GM12878 (cell line): ENCODE data around the gene SGK2. TPM values are rescaled to one million over a fixed set of nuclear protein-coding genes. Genes with fewer than 3 reads are reported as not detected.

ENCODE experiments used
- ATAC-seq: fragments of 200-7000 bp; cut with Tn5 transposase; 3 replicates; pipeline ENCODE4 v1.9.1; 2020; ENCODE audit warnings: mild to moderate bottlenecking, moderate library complexity
- BruUV-seq: library from RNA; stranded (reverse); fragments of 400-500 nt; replicated peaks from 2 replicates; lab custom pipeline; 2021; lab: Mats Ljungman, UMichigan
- CTCF ChIA-PET: fragments of 300-600 bp; sonication (Branson Sonifier 250); formaldehyde crosslinking; extraction: SDS; loops from one replicate; lab custom pipeline; 2021; ENCODE audit warnings: inconsistent platforms; lab: Yijun Ruan, JAX
- POLR2A ChIA-PET: fragments of 350-600 bp; formaldehyde crosslinking; extraction: SDS; loops from one replicate; lab custom pipeline; 2021; ENCODE audit warnings: inconsistent platforms; lab: Charles Lee
- RAD21 ChIA-PET: fragments of 300-600 bp; sonication (Branson Sonifier 250); formaldehyde crosslinking; loops from one replicate; lab custom pipeline; 2023; ENCODE audit warnings: antibody characterized with exemption; ENCODE audit not compliant: unreplicated experiment; lab: Charles Lee
- SMC1A ChIA-PET: fragments of 300-600 bp; sonication (Branson Sonifier 250); formaldehyde crosslinking; loops from one replicate; lab custom pipeline; 2023; ENCODE audit not compliant: unreplicated experiment, uncharacterized antibody; lab: Charles Lee
- DNase-seq: peaks from one replicate; pipeline ENCODE4 v3.0.0-alpha.2; 2011; ENCODE audit warnings: low read depth, low spot score
- FAIRE-seq: peaks from 3 replicates; lab custom pipeline; 2011; peaks lifted over from hg19 to GRCh38; lab: Jason Lieb, UNC
- H2AFZ ChIP-seq: 2 replicates; pipeline ENCODE4 v1.6.0; 2011; ENCODE audit warnings: low read depth, low read length, control low read depth; ENCODE audit not compliant: control insufficient read depth
- H3K27ac ChIP-seq: 2 replicates; pipeline ENCODE4 v1.5.1; 2011; ENCODE audit warnings: control low read depth; ENCODE audit not compliant: control insufficient read depth, insufficient read depth
- H3K27me3 ChIP-seq, 2 experiments: replicated peaks in 1 of 2; 2 replicates each; pipeline versions ENCODE4 v1.6.0 to v1.6.1; 2011; ENCODE audit warnings: low read length in 1 of 2; ENCODE audit not compliant: control insufficient read depth in 2 of 2, insufficient read depth in 2 of 2
- H3K36me3 ChIP-seq, 2 experiments: 2 replicates each; pipeline ENCODE4 v1.5.1; 2011; ENCODE audit warnings: low read length in 1 of 2; ENCODE audit not compliant: control insufficient read depth in 2 of 2, insufficient read depth in 2 of 2
- H3K4me1 ChIP-seq: 2 replicates; pipeline ENCODE4 v1.6.1; 2011; ENCODE audit warnings: mild to moderate bottlenecking, low read length, moderate library complexity, mixed read lengths; ENCODE audit not compliant: control insufficient read depth, insufficient read depth
- H3K4me2 ChIP-seq: 2 replicates; pipeline ENCODE4 v1.6.0; 2011; ENCODE audit warnings: control low read depth; ENCODE audit not compliant: control insufficient read depth, insufficient read depth
- H3K4me3 ChIP-seq: fragments of 200-600 bp; sonication (generic); 2 replicates; pipeline ENCODE4 v1.5.1; 2016
- H3K79me2 ChIP-seq: 2 replicates; pipeline ENCODE4 v1.6.0; 2011; ENCODE audit warnings: low read length; ENCODE audit not compliant: control insufficient read depth, insufficient read depth
- H3K9ac ChIP-seq: 2 replicates; pipeline ENCODE4 v1.8.0; 2011; ENCODE audit warnings: low read length, control low read depth, mixed read lengths; ENCODE audit not compliant: control insufficient read depth, insufficient read depth
- H3K9me3 ChIP-seq: replicated peaks from 3 replicates; pipeline ENCODE4 v1.5.1; 2011; ENCODE audit warnings: mild to moderate bottlenecking, low read length; ENCODE audit not compliant: control insufficient read depth, insufficient read depth
- H4K20me1 ChIP-seq: 2 replicates; pipeline ENCODE4 v1.6.0; 2011; ENCODE audit not compliant: control insufficient read depth, insufficient read depth
- DPF2 ChIP-seq: fragments of 450-650 bp; IDR thresholded peaks from 2 replicates; pipeline ENCODE4 v1.6.1; 2017; ENCODE audit warnings: mild to moderate bottlenecking
- MXI1 ChIP-seq: fragments of 150-350 bp; IDR thresholded peaks from 2 replicates; pipeline ENCODE4 v1.6.1; 2011; ENCODE audit warnings: low read depth, mild to moderate bottlenecking, inconsistent platforms, low read length, improper control_type of control experiment
- WGBS: methylation state at CpG from one replicate; pipeline ENCODE4 v1.1.6; 2016; ENCODE audit warnings: low lambda C conversion rate; ENCODE audit not compliant: insufficient replicate concordance, insufficient coverage; ENCODE audit errors: missing lambda C conversion rate; 5-methylcytosine and 5-hydroxymethylcytosine counted together
- in situ Hi-C: fragments of 300-500 bp; cut with MboI; formaldehyde crosslinking; loops from 9 replicates; pipeline ENCODE4 v1.14.3; 2018; ENCODE audit warnings: mixed read lengths
- intact Hi-C: fragments of 100-400 bp; cut with micrococcal nuclease; formaldehyde crosslinking; loops from one replicate; pipeline ENCODE4 v1.14.2; 2022; ENCODE audit not compliant: unreplicated experiment
- polyA plus RNA-seq, 11 experiments: library from polyadenylated mRNA; depleted of rRNA in 4 of 11; unstranded in 6 of 11; stranded (reverse) in 5 of 11; fragments of >200 nt; fragmentation: Nextera tagmentation in 4 of 11; fragmentation: Illumina TruSeq in 1 of 11; extraction: Ambion mirVana in 4 of 11; extraction: Trizol in 1 of 11; gene quantifications; 1 replicate in 1 of 11; 2 replicates in 10 of 11; pipeline versions ENCODE4 v1.2.1 to v1.2.3, GENCODE V29; 2011 to 2016; ENCODE audit warnings: inconsistent platforms in 2 of 11, missing spikeins in 2 of 11, low read depth in 1 of 11
- total RNA-seq, 4 experiments: library from RNA; depleted of rRNA in 3 of 4; stranded (reverse); fragments of >200 nt in 3 of 4; fragmentation: Illumina TruSeq in 1 of 4; extraction: Trizol in 1 of 4; gene quantifications; 2 replicates each; pipeline versions ENCODE4 v1.2.1 to v1.2.3, GENCODE V29; 2013 to 2021
- TF ChIP-seq, protein P1 (sequence below): fragments of 450-650 bp; IDR thresholded peaks from 2 replicates; pipeline ENCODE4 v1.6.1; 2018; ENCODE audit warnings: borderline replicate concordance, mild to moderate bottlenecking; ENCODE audit not compliant: partially characterized antibody

Gene SGK2
- total and polyA plus RNA-seq, 10 of the 15 experiments (the other 5 are each of a cell fraction or from before 2014, with no cell fraction given) = 0.04 to 0.96 (median 0.22) TPM; not detected in 3

DNA sequence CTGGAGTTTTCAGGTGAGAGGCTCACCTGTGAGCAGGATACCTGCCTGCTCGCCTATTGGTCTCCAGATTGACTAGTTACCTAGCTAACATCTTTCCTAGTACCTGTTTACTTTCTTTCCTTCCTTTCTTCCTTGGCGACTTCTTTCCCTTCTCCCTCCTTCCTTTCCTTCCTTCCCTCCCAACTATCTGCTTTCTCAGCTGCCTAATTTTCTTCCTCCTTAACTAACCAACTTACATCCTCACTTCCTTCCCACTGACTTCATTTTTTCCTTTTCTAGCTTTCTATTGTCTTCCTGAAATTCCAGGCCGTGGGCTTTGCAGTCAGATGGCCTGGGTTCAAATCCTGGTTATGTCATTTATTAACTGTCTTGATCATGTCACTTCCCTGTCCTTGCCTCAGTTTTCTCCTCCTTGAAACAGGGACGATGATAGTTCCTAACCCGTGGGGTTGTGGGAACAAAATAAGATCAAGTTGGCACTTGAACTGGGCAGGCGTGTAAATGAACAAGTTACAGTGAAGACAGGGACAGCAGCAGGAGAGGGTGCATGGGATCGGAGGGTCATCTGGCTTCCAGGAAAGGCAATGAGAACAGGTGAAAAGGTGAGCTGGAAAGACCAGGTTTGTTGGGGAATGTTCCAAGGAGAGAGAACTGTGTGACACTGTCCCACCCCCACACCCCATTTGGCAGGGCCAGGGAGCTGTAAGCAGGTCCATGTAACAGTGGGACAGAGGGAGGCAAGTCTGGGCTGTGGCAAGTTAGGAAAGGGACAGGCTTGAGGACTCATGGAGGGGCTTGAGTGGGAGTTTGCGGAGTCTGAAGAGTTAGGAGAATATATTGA, 540 bp downstream of the SGK2 start:
- 41% methylated on average over 8 of the region's 8 CpGs for WGBS
- no peaks in the 10 kb centered on the region for H3K4me1 ChIP-seq
- DNase-seq = no peak
- TF ChIP-seq, protein P1, sequence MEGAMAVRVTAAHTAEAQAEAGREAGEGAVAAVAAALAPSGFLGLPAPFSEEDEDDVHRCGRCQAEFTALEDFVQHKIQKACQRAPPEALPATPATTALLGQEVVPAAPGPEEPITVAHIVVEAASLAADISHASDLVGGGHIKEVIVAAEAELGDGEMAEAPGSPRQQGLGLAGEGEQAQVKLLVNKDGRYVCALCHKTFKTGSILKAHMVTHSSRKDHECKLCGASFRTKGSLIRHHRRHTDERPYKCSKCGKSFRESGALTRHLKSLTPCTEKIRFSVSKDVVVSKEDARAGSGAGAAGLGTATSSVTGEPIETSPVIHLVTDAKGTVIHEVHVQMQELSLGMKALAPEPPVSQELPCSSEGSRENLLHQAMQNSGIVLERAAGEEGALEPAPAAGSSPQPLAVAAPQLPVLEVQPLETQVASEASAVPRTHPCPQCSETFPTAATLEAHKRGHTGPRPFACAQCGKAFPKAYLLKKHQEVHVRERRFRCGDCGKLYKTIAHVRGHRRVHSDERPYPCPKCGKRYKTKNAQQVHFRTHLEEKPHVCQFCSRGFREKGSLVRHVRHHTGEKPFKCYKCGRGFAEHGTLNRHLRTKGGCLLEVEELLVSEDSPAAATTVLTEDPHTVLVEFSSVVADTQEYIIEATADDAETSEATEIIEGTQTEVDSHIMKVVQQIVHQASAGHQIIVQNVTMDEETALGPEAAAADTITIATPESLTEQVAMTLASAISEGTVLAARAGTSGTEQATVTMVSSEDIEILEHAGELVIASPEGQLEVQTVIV = peak; percentile 15
- TF ChIP-seq MXI1 (no peak), DPF2 (no peak)
- TF ChIP-seq, all 136 proteins: peak for 1
- in situ Hi-C loops (no loop called here), intact Hi-C loops (no loop called here)
- FAIRE-seq = no peak
- Histone ChIP-seq H3K27me3 (no peaks in the 10 kb centered on the region), H3K9ac (no peak overlapping the region), H3K9me3 (no peaks in the 10 kb centered on the region), H3K4me2 (no peak overlapping the region), H4K20me1 (no peaks in the 10 kb centered on the region), H3K79me2 (no peaks in the 10 kb centered on the region), H3K4me3 (no peak overlapping the region), H2AFZ (no peak overlapping the region), H3K36me3 (no peaks in the 10 kb centered on the region), H3K27ac (no peak overlapping the region)
- ChIA-PET RAD21 (no interaction called here), SMC1A (interaction anchor here (0.6 to 1.6 kb wide), 2 partner anchors 10 to 12 kb away, joined by 3 to 8 read pairs; no protein-coding TSS in a partner anchor), CTCF (interaction anchor here (1.9 to 2.4 kb wide), 2 partner anchors 21 to 25 kb away, joined by 6 to 7 read pairs; no protein-coding TSS in a partner anchor), POLR2A (no interaction called here)
- ATAC-seq = no peak
- no TSS peak for BruUV-seq
